ENCODE data around the gene USP32.
"Not testable (repeated sequence)": the region's sequence is repeated elsewhere in the genome, so short reads cannot be mapped to it uniquely, and the experiment has no call there.

USP32 gene

DNA sequence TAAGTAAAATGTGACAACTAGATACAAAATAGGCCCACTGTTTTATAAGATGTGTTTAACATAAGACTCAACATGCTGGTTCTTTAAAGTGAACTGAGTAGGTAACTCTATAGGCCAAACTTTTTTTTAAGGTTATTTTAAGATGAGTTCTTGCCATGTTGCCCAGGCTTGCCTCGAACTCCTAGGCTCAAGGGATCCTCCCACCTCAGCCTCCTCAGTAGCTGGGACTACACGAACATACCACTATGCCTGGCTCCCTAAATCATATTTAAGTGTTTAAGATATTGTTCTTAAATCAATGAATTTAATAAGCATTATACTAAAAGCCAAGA is 69.9 kb downstream of the USP32 start:
- TF ChIP-seq, protein P1, sequence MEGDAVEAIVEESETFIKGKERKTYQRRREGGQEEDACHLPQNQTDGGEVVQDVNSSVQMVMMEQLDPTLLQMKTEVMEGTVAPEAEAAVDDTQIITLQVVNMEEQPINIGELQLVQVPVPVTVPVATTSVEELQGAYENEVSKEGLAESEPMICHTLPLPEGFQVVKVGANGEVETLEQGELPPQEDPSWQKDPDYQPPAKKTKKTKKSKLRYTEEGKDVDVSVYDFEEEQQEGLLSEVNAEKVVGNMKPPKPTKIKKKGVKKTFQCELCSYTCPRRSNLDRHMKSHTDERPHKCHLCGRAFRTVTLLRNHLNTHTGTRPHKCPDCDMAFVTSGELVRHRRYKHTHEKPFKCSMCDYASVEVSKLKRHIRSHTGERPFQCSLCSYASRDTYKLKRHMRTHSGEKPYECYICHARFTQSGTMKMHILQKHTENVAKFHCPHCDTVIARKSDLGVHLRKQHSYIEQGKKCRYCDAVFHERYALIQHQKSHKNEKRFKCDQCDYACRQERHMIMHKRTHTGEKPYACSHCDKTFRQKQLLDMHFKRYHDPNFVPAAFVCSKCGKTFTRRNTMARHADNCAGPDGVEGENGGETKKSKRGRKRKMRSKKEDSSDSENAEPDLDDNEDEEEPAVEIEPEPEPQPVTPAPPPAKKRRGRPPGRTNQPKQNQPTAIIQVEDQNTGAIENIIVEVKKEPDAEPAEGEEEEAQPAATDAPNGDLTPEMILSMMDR (IDR thresholded peaks at IDR 0.05; ENCODE audit: control insufficient read depth, extremely low read depth, insufficient read depth), result no peak
- DNase-seq (ENCODE audit: low read depth), result no peak
- no peak overlapping the region for H3K4me3 ChIP-seq (ENCODE audit: low read depth, low read length)

DNA sequence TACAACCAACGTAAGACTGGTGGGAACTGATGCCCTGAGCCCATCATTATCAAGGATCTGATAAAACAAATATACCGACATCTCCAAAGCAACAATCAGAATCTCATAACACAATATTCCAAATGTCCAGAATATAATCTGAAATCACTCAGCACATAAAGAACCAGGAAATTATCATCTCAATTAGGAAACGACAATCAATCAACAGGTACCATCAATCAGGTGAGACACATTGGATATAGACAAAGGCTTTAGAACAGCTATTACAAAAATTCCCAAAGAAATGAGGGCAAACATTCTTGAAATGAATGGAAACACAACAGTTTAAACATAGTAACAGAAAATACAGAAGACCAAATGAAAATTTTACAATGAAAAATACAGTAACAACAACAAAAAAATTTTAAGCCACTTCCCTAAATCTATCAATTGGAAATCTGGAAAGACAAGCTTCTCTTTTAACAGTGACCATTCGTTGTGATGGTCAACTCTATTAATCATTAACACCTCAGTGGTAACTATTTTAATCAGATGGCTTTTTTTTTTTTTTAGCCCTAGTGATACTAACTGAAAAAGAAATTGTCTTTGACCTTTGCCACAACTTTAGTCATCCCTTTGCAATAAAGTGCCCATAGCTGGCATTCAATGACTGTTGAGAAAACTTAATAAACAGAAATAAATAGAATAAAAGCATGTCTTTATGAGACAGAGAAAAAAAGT is 70.4 kb downstream of the USP32 start:
- no peak for DNase-seq (ENCODE audit: low read depth)
- H3K4me3 ChIP-seq (ENCODE audit: low read depth, low read length), result no peak overlapping the region
- TF ChIP-seq, protein P1 (IDR thresholded peaks at IDR 0.05; ENCODE audit: control insufficient read depth, extremely low read depth, insufficient read depth), result no peak

DNA sequence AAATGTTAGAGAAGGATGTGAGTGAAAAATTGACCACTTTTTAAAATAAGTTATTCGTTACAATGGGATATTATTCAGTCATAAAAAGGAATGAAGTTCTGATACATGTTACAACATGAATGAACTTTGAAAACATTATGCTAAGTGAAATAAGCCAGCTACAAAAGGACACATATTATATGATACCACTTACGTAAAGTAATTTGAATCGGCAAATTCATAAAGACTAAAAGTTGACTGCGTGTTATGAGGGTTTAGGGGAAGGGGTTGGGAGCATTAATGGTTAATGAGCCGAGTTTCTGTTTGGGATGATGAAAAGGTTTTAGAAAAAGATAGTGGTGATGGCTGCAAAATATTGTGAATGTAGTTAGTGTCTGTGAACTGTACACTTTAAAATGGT is 73.1 kb downstream of the USP32 start:
- no peak overlapping the region for H3K4me3 ChIP-seq (ENCODE audit: low read depth, low read length)
- TF ChIP-seq, protein P1 (IDR thresholded peaks at IDR 0.05; ENCODE audit: control insufficient read depth, extremely low read depth, insufficient read depth), result no peak

DNA sequence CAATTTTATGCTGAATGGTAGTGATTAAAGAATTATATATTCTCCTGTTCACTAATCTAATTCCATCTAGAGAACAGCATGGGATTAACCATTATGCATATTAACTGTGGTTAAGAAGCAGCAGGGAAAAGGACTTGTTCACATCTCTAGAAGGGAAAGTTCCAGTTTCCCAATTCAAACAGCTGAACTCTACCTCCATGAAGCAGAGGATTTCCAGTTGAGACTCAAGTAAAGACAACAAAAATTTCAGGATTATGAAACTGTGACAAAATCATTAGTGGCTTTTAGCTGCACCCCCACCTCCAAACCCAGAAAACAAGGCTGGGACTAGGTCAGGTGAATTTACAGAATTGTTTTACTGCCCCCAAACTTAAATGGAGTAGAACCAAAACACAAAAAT is 73.6 kb downstream of the USP32 start:
- TF ChIP-seq, protein P1 (IDR thresholded peaks at IDR 0.05; ENCODE audit: control insufficient read depth, extremely low read depth, insufficient read depth), result no peak

More for the DNA sequence above, 73.1 kb downstream of the USP32 start:
- DNase-seq (ENCODE audit: low read depth), result no peak

DNA sequence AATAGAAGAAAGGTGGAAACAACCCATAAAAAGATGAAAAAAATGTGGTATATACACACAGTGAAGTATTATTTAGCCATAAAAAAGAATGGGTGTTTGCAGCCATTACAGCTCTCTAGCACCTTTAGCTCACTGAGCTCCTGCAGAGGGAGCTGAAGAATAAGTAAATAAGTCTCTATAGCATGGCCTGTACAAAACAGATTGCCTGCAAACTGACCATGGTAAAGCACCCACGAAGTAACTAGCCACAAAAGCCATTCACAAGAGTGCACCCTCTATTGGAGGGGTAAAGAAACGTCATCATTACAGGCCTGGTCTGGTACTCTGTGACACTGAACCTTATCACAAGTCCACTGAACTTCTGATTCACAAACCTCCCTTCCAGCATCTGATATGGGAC is 76.3 kb downstream of the USP32 start:
- no peak for DNase-seq (ENCODE audit: low read depth)
- H3K4me3 ChIP-seq (ENCODE audit: low read depth, low read length), result no peak overlapping the region
- TF ChIP-seq, protein P1 (IDR thresholded peaks at IDR 0.05; ENCODE audit: control insufficient read depth, extremely low read depth, insufficient read depth), result 0 out of 2 replicates have a peak, but pooled peaks have one; percentile 2

More for the DNA sequence above, 73.6 kb downstream of the USP32 start:
- no peak overlapping the region for H3K4me3 ChIP-seq (ENCODE audit: low read depth, low read length)
- no peak for DNase-seq (ENCODE audit: low read depth)

DNA sequence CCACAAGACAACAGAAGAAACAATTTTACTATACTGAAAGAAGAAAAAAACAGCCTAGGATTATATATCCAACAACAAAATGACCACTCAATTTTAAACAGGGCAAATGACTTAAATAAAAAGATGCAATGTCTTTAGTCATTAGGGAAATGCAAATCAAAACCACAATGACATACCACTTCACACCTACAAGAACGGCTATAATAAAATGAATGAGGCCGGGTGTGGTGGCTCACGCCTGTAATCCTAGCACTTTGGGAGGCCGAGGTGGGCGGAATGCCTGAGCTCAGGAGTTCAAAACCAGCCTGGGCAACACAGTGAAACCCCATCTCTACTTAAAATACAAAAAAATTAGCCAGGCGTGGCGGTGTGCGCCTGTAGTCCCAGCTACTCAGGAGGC is 77.0 kb downstream of the USP32 start:
- not testable (repeated sequence) for H3K4me3 ChIP-seq (ENCODE audit: low read depth, low read length); DNase-seq (ENCODE audit: low read depth)

DNA sequence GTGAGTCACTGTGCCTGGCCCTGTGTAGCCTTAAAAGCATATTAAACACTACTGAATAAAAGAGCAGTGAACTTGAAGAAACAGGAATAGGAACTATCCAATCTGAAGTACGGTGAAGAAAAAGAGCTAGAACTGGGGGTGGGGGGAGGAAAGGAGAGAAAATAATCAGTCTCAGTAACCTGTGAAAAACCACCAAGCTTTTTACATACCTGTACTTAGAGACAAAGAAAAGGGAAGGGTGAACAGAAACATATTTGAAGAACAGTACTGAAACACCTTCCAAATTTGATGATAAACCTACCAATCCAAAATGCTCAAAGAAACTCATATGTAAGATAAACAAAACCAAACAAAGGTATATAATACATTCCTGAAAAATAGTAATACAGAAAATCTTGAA is 77.5 kb downstream of the USP32 start:
- no peak overlapping the region for H3K4me3 ChIP-seq (ENCODE audit: low read depth, low read length)
- TF ChIP-seq, protein P1 (IDR thresholded peaks at IDR 0.05; ENCODE audit: control insufficient read depth, extremely low read depth, insufficient read depth), result no peak
- DNase-seq (ENCODE audit: low read depth), result no peak
